ENCODE measurements around the gene SLC27A6.
"Not testable (repeated sequence)": the region's sequence is repeated elsewhere in the genome, so short reads cannot be mapped to it uniquely, and the experiment has no call there.

Gene SLC27A6

GRCh38 chr5:128925973-128926372 lies 39.3 kb upstream of the SLC27A6 start:
- H3K27me3 ChIP-seq (ENCODE audit: control insufficient read depth in 1 of 2, insufficient read depth in 1 of 2, low read length in 2 of 2): no peaks in the 10 kb centered on the region
- H3K23ac ChIP-seq (ENCODE audit: low read length in 2 of 2): no peak overlapping the region
- no peaks in the 10 kb centered on the region for H3K36me3 ChIP-seq (ENCODE audit: control insufficient read depth in 1 of 2, insufficient read depth in 2 of 2, low read depth in 1 of 2, low read length in 2 of 2)
- no peak overlapping the region for H3K18ac ChIP-seq (ENCODE audit: low read depth in 1 of 2, low read length in 2 of 2)
- H4K8ac ChIP-seq (ENCODE audit: low read length): no peak overlapping the region
- H3K14ac ChIP-seq (ENCODE audit: low read length in 2 of 2): no peak overlapping the region
- H2BK120ac ChIP-seq (ENCODE audit: low read depth, low read length): no peak overlapping the region
- no peaks in the 10 kb centered on the region for H3K79me1 ChIP-seq (replicated peaks; ENCODE audit: low read length, poor library complexity, severe bottlenecking)
- H3K4me3 ChIP-seq (ENCODE audit: insufficient read depth in 1 of 2, low read depth in 1 of 2, low read length in 2 of 2): no peak overlapping the region
- no peak overlapping the region for H2AK5ac ChIP-seq (ENCODE audit: low read length, severe bottlenecking)
- no peak overlapping the region for H2BK5ac ChIP-seq (ENCODE audit: low read depth, low read length, poor library complexity, severe bottlenecking)
- no peak overlapping the region for H4K91ac ChIP-seq (ENCODE audit: low read length)
- no peak overlapping the region for H3K4ac ChIP-seq (ENCODE audit: low read depth in 1 of 2, low read length in 2 of 2)
- no peaks in the 10 kb centered on the region for H3K9me3 ChIP-seq (ENCODE audit: control insufficient read depth, low read length)
- H2BK15ac ChIP-seq (ENCODE audit: low read depth, poor library complexity, severe bottlenecking): no peak overlapping the region
- no peak overlapping the region for H2AFZ ChIP-seq (ENCODE audit: low read depth, low read length)
- no peak overlapping the region for H3K27ac ChIP-seq (ENCODE audit: low read length, poor library complexity, severe bottlenecking)
- H3K4me1 ChIP-seq (ENCODE audit: control insufficient read depth, insufficient read depth, low read depth, low read length): no peaks in the 10 kb centered on the region
- DNase-seq: no peak
- no peak overlapping the region for H2BK12ac ChIP-seq (ENCODE audit: low read length in 2 of 2)
- H3K9ac ChIP-seq (ENCODE audit: low read length): no peak overlapping the region
- H3K4me2 ChIP-seq (ENCODE audit: low read length, poor library complexity, severe bottlenecking): no peak overlapping the region
- WGBS: 87% methylated on average over 2 of the region's 4 CpGs

GRCh38 chr5:128927644-128928043 lies 37.6 kb upstream of the SLC27A6 start:
- Histone ChIP-seq H4K91ac (ENCODE audit: low read length) (no peak overlapping the region), H2AK5ac (ENCODE audit: low read length, severe bottlenecking) (no peak overlapping the region), H3K9ac (ENCODE audit: low read length) (no peak overlapping the region), H2AFZ (ENCODE audit: low read depth, low read length) (no peak overlapping the region), H3K4me3 (ENCODE audit: insufficient read depth in 1 of 2, low read depth in 1 of 2, low read length in 2 of 2) (no peak overlapping the region), H3K79me1 (replicated peaks; ENCODE audit: low read length, poor library complexity, severe bottlenecking) (no peaks in the 10 kb centered on the region), H2BK5ac (ENCODE audit: low read depth, low read length, poor library complexity, severe bottlenecking) (no peak overlapping the region), H3K18ac (ENCODE audit: low read depth in 1 of 2, low read length in 2 of 2) (no peak overlapping the region), H3K23ac (ENCODE audit: low read length in 2 of 2) (no peak overlapping the region), H3K36me3 (ENCODE audit: control insufficient read depth in 1 of 2, insufficient read depth in 2 of 2, low read depth in 1 of 2, low read length in 2 of 2) (no peaks in the 10 kb centered on the region), H3K27me3 (ENCODE audit: control insufficient read depth in 1 of 2, insufficient read depth in 1 of 2, low read length in 2 of 2) (no peaks in the 10 kb centered on the region), H3K27ac (ENCODE audit: low read length, poor library complexity, severe bottlenecking) (no peak overlapping the region), H3K4me2 (ENCODE audit: low read length, poor library complexity, severe bottlenecking) (no peak overlapping the region), H3K4ac (ENCODE audit: low read depth in 1 of 2, low read length in 2 of 2) (no peak overlapping the region), H2BK12ac (ENCODE audit: low read length in 2 of 2) (no peak overlapping the region), H3K4me1 (ENCODE audit: control insufficient read depth, insufficient read depth, low read depth, low read length) (no peaks in the 10 kb centered on the region), H2BK15ac (ENCODE audit: low read depth, poor library complexity, severe bottlenecking) (no peak overlapping the region), H4K8ac (ENCODE audit: low read length) (no peak overlapping the region), H2BK120ac (ENCODE audit: low read depth, low read length) (no peak overlapping the region), H3K14ac (ENCODE audit: low read length in 2 of 2) (no peak overlapping the region), H3K9me3 (ENCODE audit: control insufficient read depth, low read length) (no peaks in the 10 kb centered on the region)
- DNase-seq: no peak
- no CpG with 5 or more reads among the region's 3 CpGs for WGBS

GRCh38 chr5:128932232-128932631 lies 33.1 kb upstream of the SLC27A6 start:
- H3K9ac ChIP-seq (ENCODE audit: low read length); H3K23ac ChIP-seq (ENCODE audit: low read length in 2 of 2); H3K4me1 ChIP-seq (ENCODE audit: control insufficient read depth, insufficient read depth, low read depth, low read length); H4K8ac ChIP-seq (ENCODE audit: low read length); H3K36me3 ChIP-seq (ENCODE audit: control insufficient read depth in 1 of 2, insufficient read depth in 2 of 2, low read depth in 1 of 2, low read length in 2 of 2); H3K4ac ChIP-seq (ENCODE audit: low read depth in 1 of 2, low read length in 2 of 2); H3K4me3 ChIP-seq (ENCODE audit: insufficient read depth in 1 of 2, low read depth in 1 of 2, low read length in 2 of 2); H2BK12ac ChIP-seq (ENCODE audit: low read length in 2 of 2); H3K18ac ChIP-seq (ENCODE audit: low read depth in 1 of 2, low read length in 2 of 2); H3K27me3 ChIP-seq (ENCODE audit: control insufficient read depth in 1 of 2, insufficient read depth in 1 of 2, low read length in 2 of 2); H3K14ac ChIP-seq (ENCODE audit: low read length in 2 of 2); H2AFZ ChIP-seq (ENCODE audit: low read depth, low read length); H2BK120ac ChIP-seq (ENCODE audit: low read depth, low read length); H3K9me3 ChIP-seq (ENCODE audit: control insufficient read depth, low read length); H3K4me2 ChIP-seq (ENCODE audit: low read length, poor library complexity, severe bottlenecking); H2AK5ac ChIP-seq (ENCODE audit: low read length, severe bottlenecking); H3K79me1 ChIP-seq (replicated peaks; ENCODE audit: low read length, poor library complexity, severe bottlenecking); H4K91ac ChIP-seq (ENCODE audit: low read length); H2BK5ac ChIP-seq (ENCODE audit: low read depth, low read length, poor library complexity, severe bottlenecking); H2BK15ac ChIP-seq (ENCODE audit: low read depth, poor library complexity, severe bottlenecking); H3K27ac ChIP-seq (ENCODE audit: low read length, poor library complexity, severe bottlenecking); DNase-seq: not testable (repeated sequence)
- 89% methylated on average over 3 of the region's 4 CpGs for whole genome bisulfite sequencing

- H3K4me1 ChIP-seq (ENCODE audit: control insufficient read depth, insufficient read depth, low read depth, low read length); H2BK120ac ChIP-seq (ENCODE audit: low read depth, low read length); H2BK5ac ChIP-seq (ENCODE audit: low read depth, low read length, poor library complexity, severe bottlenecking); H3K27me3 ChIP-seq (ENCODE audit: control insufficient read depth in 1 of 2, insufficient read depth in 1 of 2, low read length in 2 of 2); H4K91ac ChIP-seq (ENCODE audit: low read length); H3K4me3 ChIP-seq (ENCODE audit: insufficient read depth in 1 of 2, low read depth in 1 of 2, low read length in 2 of 2); DNase-seq; H3K23ac ChIP-seq (ENCODE audit: low read length in 2 of 2); H2AK5ac ChIP-seq (ENCODE audit: low read length, severe bottlenecking); H3K18ac ChIP-seq (ENCODE audit: low read depth in 1 of 2, low read length in 2 of 2); H3K14ac ChIP-seq (ENCODE audit: low read length in 2 of 2); H3K79me1 ChIP-seq (replicated peaks; ENCODE audit: low read length, poor library complexity, severe bottlenecking); H3K27ac ChIP-seq (ENCODE audit: low read length, poor library complexity, severe bottlenecking); H4K8ac ChIP-seq (ENCODE audit: low read length); H2AFZ ChIP-seq (ENCODE audit: low read depth, low read length); H3K9me3 ChIP-seq (ENCODE audit: control insufficient read depth, low read length); H2BK12ac ChIP-seq (ENCODE audit: low read length in 2 of 2); H3K4ac ChIP-seq (ENCODE audit: low read depth in 1 of 2, low read length in 2 of 2); H2BK15ac ChIP-seq (ENCODE audit: low read depth, poor library complexity, severe bottlenecking); H3K36me3 ChIP-seq (ENCODE audit: control insufficient read depth in 1 of 2, insufficient read depth in 2 of 2, low read depth in 1 of 2, low read length in 2 of 2); H3K4me2 ChIP-seq (ENCODE audit: low read length, poor library complexity, severe bottlenecking); H3K9ac ChIP-seq (ENCODE audit: low read length): not testable (repeated sequence)
- WGBS: 81% methylated on average over 9 of the region's 9 CpGs
Observed at GRCh38 chr5:128943100-128943499, 22.2 kb upstream of the SLC27A6 start.
